ENCODE results near the gene RB1.
"Not testable (repeated sequence)": the region's sequence is repeated elsewhere in the genome, so short reads cannot be mapped to it uniquely, and the experiment has no call there.

RB1 gene

DNA sequence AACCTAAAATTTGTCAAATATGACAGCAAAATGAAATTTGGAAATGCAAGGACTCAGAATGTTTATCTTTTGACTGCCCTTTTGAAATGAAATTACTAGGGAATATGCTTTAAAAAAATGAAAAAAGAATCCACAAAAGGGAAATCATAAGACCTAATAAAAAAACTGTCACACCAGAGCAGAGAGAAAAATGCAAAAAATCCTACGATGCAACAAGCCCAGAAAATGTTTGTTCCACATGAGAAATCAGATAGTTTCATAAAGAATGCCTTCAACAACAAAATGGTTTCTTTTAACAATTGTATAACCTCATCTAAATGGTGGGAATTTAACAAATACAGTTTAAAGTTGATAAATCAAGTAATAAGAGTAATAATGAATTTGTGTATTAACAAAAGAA is 101.4 kb downstream of the RB1 start:
- Histone ChIP-seq H3K4me1 (ENCODE audit: control insufficient read depth, insufficient read depth, low read length, poor library complexity, severe bottlenecking) (peaks cover 10% of the 10 kb centered on the region), H3K36me3 (ENCODE audit: control insufficient read depth, insufficient read depth, low read length) (no peaks in the 10 kb centered on the region), H3K27ac (ENCODE audit: low read depth, low read length, severe bottlenecking) (no peak overlapping the region), H3K4me3 (ENCODE audit: extremely low read depth, insufficient read depth, low read length, poor library complexity, severe bottlenecking) (no peak overlapping the region), H3K9me3 (ENCODE audit: control insufficient read depth, low read length) (no peaks in the 10 kb centered on the region)
- 83% methylated on average over 1 of the region's 1 CpG; no CpG with 5 or more reads in 1 of the 2 experiments for WGBS, 2 experiments (ENCODE audit: insufficient coverage in 2 of 2)

- Histone ChIP-seq H3K27ac (ENCODE audit: low read depth, low read length, severe bottlenecking) (no peak overlapping the region), H3K4me1 (ENCODE audit: control insufficient read depth, insufficient read depth, low read length, poor library complexity, severe bottlenecking) (peaks cover under 1% of the 10 kb centered on the region), H3K9me3 (ENCODE audit: control insufficient read depth, low read length) (no peaks in the 10 kb centered on the region), H3K36me3 (ENCODE audit: control insufficient read depth, insufficient read depth, low read length) (no peaks in the 10 kb centered on the region), H3K4me3 (ENCODE audit: extremely low read depth, insufficient read depth, low read length, poor library complexity, severe bottlenecking) (no peak overlapping the region)
Observed at GRCh38 chr13:48405875-48406274, 102.3 kb downstream of the RB1 start.

DNA sequence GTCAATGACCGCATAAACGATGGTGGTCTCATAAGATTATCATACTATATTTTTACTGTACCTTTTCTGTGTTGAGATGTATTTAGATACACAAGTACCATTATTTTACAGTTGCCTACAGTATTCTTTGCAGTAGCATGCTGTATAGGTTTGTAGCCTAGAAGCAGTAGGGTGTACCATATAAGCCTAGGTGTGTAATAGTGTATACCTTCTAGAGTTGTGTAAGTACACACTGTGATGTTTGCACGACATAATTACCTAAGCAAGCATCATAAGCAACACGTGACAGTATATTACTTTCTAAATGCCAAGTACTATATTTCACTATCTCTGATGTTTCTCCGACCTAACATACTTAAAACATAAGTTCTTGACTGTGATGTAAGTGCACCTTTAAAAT is 106.6 kb downstream of the RB1 start:
- H3K36me3 ChIP-seq (ENCODE audit: control insufficient read depth, insufficient read depth, low read length) = no peaks in the 10 kb centered on the region
- H3K4me3 ChIP-seq (ENCODE audit: extremely low read depth, insufficient read depth, low read length, poor library complexity, severe bottlenecking) = peak overlapping the region; percentile 50
- no peaks in the 10 kb centered on the region for H3K9me3 ChIP-seq (ENCODE audit: control insufficient read depth, low read length)
- H3K4me1 ChIP-seq (ENCODE audit: control insufficient read depth, insufficient read depth, low read length, poor library complexity, severe bottlenecking) = no peaks in the 10 kb centered on the region
- WGBS, 2 experiments (ENCODE audit: insufficient coverage in 2 of 2) = no CpG with 5 or more reads among the region's 5 CpGs
- no peak overlapping the region for H3K27ac ChIP-seq (ENCODE audit: low read depth, low read length, severe bottlenecking)

DNA sequence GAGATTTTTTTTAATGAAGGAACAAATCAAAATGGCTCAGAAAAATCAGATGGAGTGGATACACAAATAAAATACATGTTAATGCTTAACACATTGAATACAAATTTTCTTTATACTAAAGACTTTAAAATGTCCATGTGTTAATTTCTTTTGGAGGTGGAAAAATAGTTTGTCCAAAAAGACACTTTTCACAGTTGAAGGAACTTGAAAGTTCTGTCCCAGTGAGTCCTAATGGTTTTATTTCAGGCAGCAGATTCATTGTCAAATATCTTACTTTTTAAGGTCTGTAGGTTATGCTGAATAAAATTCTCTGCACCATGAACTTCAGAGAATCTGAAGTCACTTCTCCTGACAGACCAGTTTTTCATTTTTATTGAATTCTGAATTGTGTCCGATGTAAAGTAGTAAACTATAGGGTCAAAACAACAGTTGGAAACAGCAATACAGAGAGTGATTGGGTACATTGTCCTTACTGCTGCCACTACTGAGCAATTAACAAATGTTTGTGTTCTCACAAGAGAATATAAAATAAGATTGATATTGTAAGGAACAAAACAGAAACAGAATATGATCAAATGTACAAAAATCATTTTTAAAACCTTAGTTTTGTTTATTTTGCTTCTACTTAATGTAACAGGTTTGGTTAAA is 107.7 kb downstream of the RB1 start:
- Histone ChIP-seq H3K27ac (ENCODE audit: low read depth, low read length, severe bottlenecking) (no peak overlapping the region), H3K4me3 (ENCODE audit: extremely low read depth, insufficient read depth, low read length, poor library complexity, severe bottlenecking) (peak overlapping the region; percentile 50), H3K9me3 (ENCODE audit: control insufficient read depth, low read length) (no peaks in the 10 kb centered on the region), H3K36me3 (ENCODE audit: control insufficient read depth, insufficient read depth, low read length) (peaks cover 4% of the 10 kb centered on the region), H3K4me1 (ENCODE audit: control insufficient read depth, insufficient read depth, low read length, poor library complexity, severe bottlenecking) (no peaks in the 10 kb centered on the region)
- WGBS, 2 experiments (ENCODE audit: insufficient coverage in 2 of 2) = no CpG with 5 or more reads among the region's 1 CpG

GRCh38 chr13:48411841-48412531 is 108.4 kb downstream of the RB1 start:
- no peaks in the 10 kb centered on the region for H3K4me1 ChIP-seq (ENCODE audit: control insufficient read depth, insufficient read depth, low read length, poor library complexity, severe bottlenecking)
- peak overlapping the region; percentile 89 for H3K27ac ChIP-seq (ENCODE audit: low read depth, low read length, severe bottlenecking)
- WGBS, 2 experiments (ENCODE audit: insufficient coverage in 2 of 2) = 6% methylated on average over 7 of the region's 13 CpGs; no CpG with 5 or more reads in 1 of the 2 experiments
- H3K9me3 ChIP-seq (ENCODE audit: control insufficient read depth, low read length) = no peaks in the 10 kb centered on the region
- peaks cover 9% of the 10 kb centered on the region for H3K36me3 ChIP-seq (ENCODE audit: control insufficient read depth, insufficient read depth, low read length)
- H3K4me3 ChIP-seq (ENCODE audit: extremely low read depth, insufficient read depth, low read length, poor library complexity, severe bottlenecking) = peak overlapping the region; percentile 50

DNA sequence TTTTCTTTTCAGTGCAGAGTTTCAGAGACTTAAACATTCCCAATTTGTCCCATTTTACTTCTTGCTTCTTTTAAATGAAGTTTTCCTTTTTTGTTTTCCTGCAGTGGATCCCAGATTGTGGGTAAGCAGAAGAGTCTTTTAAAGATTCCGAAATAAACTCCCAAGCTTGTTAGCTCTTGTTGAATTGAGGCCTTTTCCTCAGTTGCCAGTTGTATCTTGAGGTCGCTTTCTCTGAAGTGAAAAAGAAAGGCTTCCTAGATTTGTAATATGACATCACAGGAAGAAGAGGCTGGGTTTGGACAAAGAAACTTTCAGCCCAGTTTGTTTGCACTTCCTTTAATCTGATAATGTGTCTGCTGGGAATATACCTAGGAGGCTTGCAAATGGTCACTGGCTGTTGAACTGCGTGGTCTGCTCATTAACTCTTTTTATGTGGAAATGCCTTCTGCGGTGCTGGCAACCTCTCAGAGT is 109.4 kb downstream of the RB1 start, which contains the start of gene LPAR6:
Gene LPAR6 (minus strand): TSS at position 233 of the 471 bp plus-strand sequence. CDS start 690 bp downstream, outside the sequence.
- WGBS, 2 experiments (ENCODE audit: insufficient coverage in 2 of 2) = 0% methylated on average over 1 of the region's 4 CpGs
- Histone ChIP-seq H3K27ac (ENCODE audit: low read depth, low read length, severe bottlenecking) (peak within 1 kb of the TSS; percentile 89), H3K4me3 (ENCODE audit: extremely low read depth, insufficient read depth, low read length, poor library complexity, severe bottlenecking) (peak within 1 kb of the TSS; percentile 50), H3K36me3 (ENCODE audit: control insufficient read depth, insufficient read depth, low read length) (peaks cover 17% of the 10 kb centered on the region), H3K4me1 (ENCODE audit: control insufficient read depth, insufficient read depth, low read length, poor library complexity, severe bottlenecking) (no peaks in the 10 kb centered on the region), H3K9me3 (ENCODE audit: control insufficient read depth, low read length) (no peaks in the 10 kb centered on the region)

- H3K4me3 ChIP-seq (ENCODE audit: extremely low read depth, insufficient read depth, low read length, poor library complexity, severe bottlenecking) = no peak overlapping the region
- H3K36me3 ChIP-seq (ENCODE audit: control insufficient read depth, insufficient read depth, low read length) = peaks cover 17% of the 10 kb centered on the region
- H3K4me1 ChIP-seq (ENCODE audit: control insufficient read depth, insufficient read depth, low read length, poor library complexity, severe bottlenecking) = no peaks in the 10 kb centered on the region
- no peak overlapping the region for H3K27ac ChIP-seq (ENCODE audit: low read depth, low read length, severe bottlenecking)
- no peaks in the 10 kb centered on the region for H3K9me3 ChIP-seq (ENCODE audit: control insufficient read depth, low read length)
Observed at GRCh38 chr13:48414501-48414900, 111.0 kb downstream of the RB1 start.

- Histone ChIP-seq H3K4me1 (ENCODE audit: control insufficient read depth, insufficient read depth, low read length, poor library complexity, severe bottlenecking) (no peaks in the 10 kb centered on the region), H3K36me3 (ENCODE audit: control insufficient read depth, insufficient read depth, low read length) (peaks cover 17% of the 10 kb centered on the region), H3K27ac (ENCODE audit: low read depth, low read length, severe bottlenecking) (no peak overlapping the region), H3K4me3 (ENCODE audit: extremely low read depth, insufficient read depth, low read length, poor library complexity, severe bottlenecking) (no peak overlapping the region), H3K9me3 (ENCODE audit: control insufficient read depth, low read length) (no peaks in the 10 kb centered on the region)
- no CpG with 5 or more reads among the region's 2 CpGs for WGBS, 2 experiments (ENCODE audit: insufficient coverage in 2 of 2)
Observed at GRCh38 chr13:48415516-48415915, 112.0 kb downstream of the RB1 start.

DNA sequence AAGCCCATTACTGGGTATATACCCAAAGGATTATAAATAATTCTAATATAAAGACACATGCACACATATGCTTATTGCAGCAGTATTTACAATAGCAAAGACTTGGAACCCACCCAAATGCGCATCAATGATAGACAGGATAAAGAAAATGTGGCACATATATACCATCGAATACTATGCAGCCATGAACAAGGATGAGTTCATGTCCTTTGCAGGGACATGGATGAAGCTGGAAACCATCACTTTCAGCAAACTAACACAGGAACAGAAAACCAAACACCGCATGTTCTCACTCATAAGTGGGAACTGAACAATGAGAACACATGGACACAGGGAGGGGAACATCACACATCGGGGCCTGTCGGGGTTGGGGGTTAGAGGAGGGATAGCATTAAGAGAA is 118.5 kb downstream of the RB1 start:
- not testable (repeated sequence) for H3K9me3 ChIP-seq (ENCODE audit: control insufficient read depth, low read length); H3K4me3 ChIP-seq (ENCODE audit: extremely low read depth, insufficient read depth, low read length, poor library complexity, severe bottlenecking)
- 83 to 100% methylated on average over 1 to 2 of the region's 5 CpGs for WGBS, 2 experiments (ENCODE audit: insufficient coverage in 2 of 2)

GRCh38 chr13:48424212-48424611 is 120.7 kb downstream of the RB1 start:
- Histone ChIP-seq H3K36me3 (ENCODE audit: control insufficient read depth, insufficient read depth, low read length) (no peaks in the 10 kb centered on the region), H3K4me1 (ENCODE audit: control insufficient read depth, insufficient read depth, low read length, poor library complexity, severe bottlenecking) (no peaks in the 10 kb centered on the region), H3K9me3 (ENCODE audit: control insufficient read depth, low read length) (no peaks in the 10 kb centered on the region), H3K4me3 (ENCODE audit: extremely low read depth, insufficient read depth, low read length, poor library complexity, severe bottlenecking) (no peak overlapping the region), H3K27ac (ENCODE audit: low read depth, low read length, severe bottlenecking) (no peak overlapping the region)
- WGBS, 2 experiments (ENCODE audit: insufficient coverage in 2 of 2) = no CpG with 5 or more reads among the region's 3 CpGs

More for the DNA sequence above, 118.5 kb downstream of the RB1 start:
- not testable (repeated sequence) for H3K27ac ChIP-seq (ENCODE audit: low read depth, low read length, severe bottlenecking); H3K4me1 ChIP-seq (ENCODE audit: control insufficient read depth, insufficient read depth, low read length, poor library complexity, severe bottlenecking); H3K36me3 ChIP-seq (ENCODE audit: control insufficient read depth, insufficient read depth, low read length)

GRCh38 chr13:48426052-48426451 is 122.5 kb downstream of the RB1 start:
- no peak overlapping the region for H3K27ac ChIP-seq (ENCODE audit: low read depth, low read length, severe bottlenecking)
- no peaks in the 10 kb centered on the region for H3K9me3 ChIP-seq (ENCODE audit: control insufficient read depth, low read length)
- no peak overlapping the region for H3K4me3 ChIP-seq (ENCODE audit: extremely low read depth, insufficient read depth, low read length, poor library complexity, severe bottlenecking)
- no peaks in the 10 kb centered on the region for H3K36me3 ChIP-seq (ENCODE audit: control insufficient read depth, insufficient read depth, low read length)
- H3K4me1 ChIP-seq (ENCODE audit: control insufficient read depth, insufficient read depth, low read length, poor library complexity, severe bottlenecking) = no peaks in the 10 kb centered on the region

Data from mesodermal cell (in vitro differentiated cells).